WTC11 (cell line): ENCODE results near the gene SBF2. TPM values are rescaled to one million over a fixed set of nuclear protein-coding genes. Genes with fewer than 3 reads are reported as not detected.

ENCODE experiments used
- ATAC-seq: fragments of 200-7000 bp; cut with Tn5 transposase; 2 replicates; pipeline ENCODE4 v1.10.0; 2021; ENCODE audit warnings: mild to moderate bottlenecking, moderate library complexity
- CTCF ChIA-PET: fragments of 300-600 bp; sonication (Branson Sonifier 250); formaldehyde crosslinking; loops from one replicate; lab custom pipeline; 2021; ENCODE audit warnings: antibody characterized with exemption; lab: Charles Lee
- POLR2A ChIA-PET: fragments of 350-600 bp; sonication (Branson Sonifier 250); formaldehyde crosslinking; loops from one replicate; lab custom pipeline; 2021; ENCODE audit warnings: antibody characterized with exemption; lab: Charles Lee
- DNase-seq: peaks from one replicate; pipeline ENCODE4 v3.0.0; 2021; ENCODE audit warnings: low spot score
- H3K27ac Mint-ChIP-seq: 2 replicates; pipeline ENCODE4 v1.8.0; 2021; ENCODE audit warnings: mixed read lengths
- H3K27me3 Mint-ChIP-seq: 2 replicates; pipeline ENCODE4 v1.8.0; 2021; ENCODE audit warnings: low read depth, mild to moderate bottlenecking, moderate library complexity, mixed read lengths
- H3K36me3 Mint-ChIP-seq: 2 replicates; pipeline ENCODE4 v1.8.0; 2021; ENCODE audit warnings: mixed read lengths
- H3K4me1 Mint-ChIP-seq: 2 replicates; pipeline ENCODE4 v1.8.0; 2022; ENCODE audit warnings: mixed read lengths
- H3K4me3 Mint-ChIP-seq: 2 replicates; pipeline ENCODE4 v1.8.0; 2021; ENCODE audit warnings: mild to moderate bottlenecking, moderate library complexity, mixed read lengths
- H3K9me3 Mint-ChIP-seq: 2 replicates; pipeline ENCODE4 v1.8.0; 2021; ENCODE audit warnings: mixed read lengths
- ATF1 ChIP-seq: sonication (generic); formaldehyde crosslinking; IDR thresholded peaks from 2 replicates; pipeline ENCODE4 v1.8.1; 2023; ENCODE audit warnings: mild to moderate bottlenecking, moderate library complexity, missing genetic modification reagents
- ATF6 ChIP-seq: sonication (generic); formaldehyde crosslinking; IDR thresholded peaks from 2 replicates; pipeline ENCODE4 v1.8.1; 2023; ENCODE audit warnings: mild to moderate bottlenecking, missing genetic modification reagents
- CREB1 ChIP-seq: sonication (generic); formaldehyde crosslinking; IDR thresholded peaks from 2 replicates; pipeline ENCODE4 v1.8.0; 2023; ENCODE audit warnings: mild to moderate bottlenecking, missing genetic modification reagents
- CREM ChIP-seq: sonication (generic); formaldehyde crosslinking; IDR thresholded peaks from 2 replicates; pipeline ENCODE4 v1.8.1; 2022; ENCODE audit warnings: mild to moderate bottlenecking, missing genetic modification reagents, moderate library complexity
- E2F5 ChIP-seq: sonication (generic); formaldehyde crosslinking; IDR thresholded peaks from 2 replicates; pipeline ENCODE4 v1.8.1; 2022; ENCODE audit warnings: mild to moderate bottlenecking, moderate library complexity, missing genetic modification reagents
- EMX1 ChIP-seq: fragments of 250-450 bp; sonication (Bioruptor Pico); IDR thresholded peaks from 2 replicates; pipeline ENCODE4 v1.8.0; 2021; ENCODE audit warnings: mild to moderate bottlenecking
- FOXK1 ChIP-seq: sonication (generic); formaldehyde crosslinking; IDR thresholded peaks from 2 replicates; pipeline ENCODE4 v1.8.0; 2022; ENCODE audit warnings: mild to moderate bottlenecking, moderate library complexity, missing genetic modification reagents
- FOXP1 ChIP-seq: sonication (generic); formaldehyde crosslinking; IDR thresholded peaks from 2 replicates; pipeline ENCODE4 v1.8.0; 2022; ENCODE audit warnings: missing genetic modification reagents, mild to moderate bottlenecking, moderate library complexity, borderline replicate concordance
- FOXP4 ChIP-seq: sonication (generic); formaldehyde crosslinking; IDR thresholded peaks from 2 replicates; pipeline ENCODE4 v1.8.0; 2022; ENCODE audit warnings: mild to moderate bottlenecking, missing genetic modification reagents
- IRF1 ChIP-seq: sonication (generic); formaldehyde crosslinking; IDR thresholded peaks from 2 replicates; pipeline ENCODE4 v1.8.0; 2023; ENCODE audit warnings: missing genetic modification reagents
- JAZF1 ChIP-seq: fragments of 250-450 bp; sonication (Bioruptor Pico); IDR thresholded peaks from 2 replicates; pipeline ENCODE4 v1.9.0; 2021; ENCODE audit warnings: moderate library complexity, mild to moderate bottlenecking, inconsistent platforms
- NR2C2 ChIP-seq: sonication (generic); formaldehyde crosslinking; IDR thresholded peaks from 2 replicates; pipeline ENCODE4 v1.8.0; 2022; ENCODE audit warnings: mild to moderate bottlenecking, missing genetic modification reagents
- RELA ChIP-seq: sonication (generic); formaldehyde crosslinking; IDR thresholded peaks from 2 replicates; pipeline ENCODE4 v1.8.1; 2022; ENCODE audit warnings: missing genetic modification reagents, mild to moderate bottlenecking, borderline replicate concordance
- SMAD3 ChIP-seq: sonication (generic); formaldehyde crosslinking; IDR thresholded peaks from 2 replicates; pipeline ENCODE4 v1.8.0; 2022; ENCODE audit warnings: missing genetic modification reagents, mild to moderate bottlenecking, borderline replicate concordance
- STAT6 ChIP-seq: sonication (generic); formaldehyde crosslinking; conservative IDR thresholded peaks from 2 replicates; pipeline ENCODE4 v1.8.1; 2023; ENCODE audit warnings: mild to moderate bottlenecking, low read depth, missing genetic modification reagents, moderate library complexity
- TEAD1 ChIP-seq: sonication (generic); formaldehyde crosslinking; IDR thresholded peaks from 2 replicates; pipeline ENCODE4 v1.8.0; 2022; ENCODE audit warnings: mild to moderate bottlenecking, missing genetic modification reagents
- TP53 ChIP-seq: sonication (generic); formaldehyde crosslinking; IDR thresholded peaks from 2 replicates; pipeline ENCODE4 v1.8.1; 2023; ENCODE audit warnings: mild to moderate bottlenecking, missing genetic modification reagents
- ZNF263 ChIP-seq: sonication (generic); formaldehyde crosslinking; IDR thresholded peaks from 2 replicates; pipeline ENCODE4 v1.8.1; 2022; ENCODE audit warnings: low read depth, mild to moderate bottlenecking, moderate library complexity, missing genetic modification reagents
- ZNF512 ChIP-seq: sonication (generic); formaldehyde crosslinking; IDR thresholded peaks from 2 replicates; pipeline ENCODE4 v1.8.1; 2022; ENCODE audit warnings: missing genetic modification reagents, borderline replicate concordance
- total RNA-seq: library from RNA; stranded (reverse); gene quantifications from 3 replicates; pipeline ENCODE4 v1.2.3, GENCODE V29; 2021
- TF ChIP-seq, protein P1 (sequence below): sonication (generic); formaldehyde crosslinking; IDR thresholded peaks from 2 replicates; pipeline ENCODE4 v1.8.1; 2022; ENCODE audit warnings: mild to moderate bottlenecking, missing genetic modification reagents, moderate library complexity, borderline replicate concordance
- TF ChIP-seq, protein P2 (sequence below): sonication (generic); formaldehyde crosslinking; IDR thresholded peaks from 2 replicates; pipeline ENCODE4 v1.8.0; 2023; ENCODE audit warnings: missing genetic modification reagents, mild to moderate bottlenecking, borderline replicate concordance

Gene SBF2
- total RNA-seq, 1 experiment from 2014 or later: 47.6 TPM

GRCh38 chr11:10160350-10160749, 133.7 kb downstream of the SBF2 start (continued):
- TF ChIP-seq, protein P1, sequence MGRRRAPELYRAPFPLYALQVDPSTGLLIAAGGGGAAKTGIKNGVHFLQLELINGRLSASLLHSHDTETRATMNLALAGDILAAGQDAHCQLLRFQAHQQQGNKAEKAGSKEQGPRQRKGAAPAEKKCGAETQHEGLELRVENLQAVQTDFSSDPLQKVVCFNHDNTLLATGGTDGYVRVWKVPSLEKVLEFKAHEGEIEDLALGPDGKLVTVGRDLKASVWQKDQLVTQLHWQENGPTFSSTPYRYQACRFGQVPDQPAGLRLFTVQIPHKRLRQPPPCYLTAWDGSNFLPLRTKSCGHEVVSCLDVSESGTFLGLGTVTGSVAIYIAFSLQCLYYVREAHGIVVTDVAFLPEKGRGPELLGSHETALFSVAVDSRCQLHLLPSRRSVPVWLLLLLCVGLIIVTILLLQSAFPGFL (CRISPR knock-in tag): no peak
- TF ChIP-seq EMX1 (CRISPR knock-in tag) (no peak), SMAD3 (CRISPR knock-in tag) (no peak), JAZF1 (CRISPR knock-in tag) (no peak), FOXP1 (CRISPR knock-in tag) (no peak), FOXP4 (no peak), ATF1 (CRISPR knock-in tag) (no peak)
- TF ChIP-seq, all 79 proteins: peak for 0

DNA sequence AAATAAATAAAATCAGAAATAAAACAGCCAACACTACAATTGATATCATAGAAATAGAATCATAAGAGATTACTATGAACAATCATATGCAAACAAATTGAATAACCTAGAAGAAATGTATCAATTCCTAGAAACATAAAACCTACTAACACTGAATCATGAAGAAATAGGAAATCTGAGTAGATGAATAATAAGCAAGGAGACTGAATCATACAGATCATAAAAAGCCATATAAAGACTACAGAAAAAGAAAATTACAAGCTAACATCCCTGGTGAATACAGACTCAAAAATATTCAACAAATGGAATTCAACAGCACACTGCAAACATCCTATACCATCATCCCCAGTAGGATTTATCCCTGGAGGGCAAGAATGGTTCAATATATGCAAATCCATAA, 135.6 kb downstream of the SBF2 start:
- peaks cover 21% of the 10 kb centered on the region for H3K9me3 Mint-ChIP-seq
- no peaks in the 10 kb centered on the region for H3K27me3 Mint-ChIP-seq
- H3K27ac Mint-ChIP-seq: no peak overlapping the region
- DNase-seq: no peak
- peaks cover 6% of the 10 kb centered on the region for H3K36me3 Mint-ChIP-seq
- POLR2A ChIA-PET: no interaction called here
- no peak overlapping the region for H3K4me3 Mint-ChIP-seq
- ATAC-seq: no peak
- H3K4me1 Mint-ChIP-seq: peaks cover 15% of the 10 kb centered on the region
- CTCF ChIA-PET: no interaction called here
- TF ChIP-seq ATF6 (CRISPR knock-in tag) (no peak), STAT6 (no peak), IRF1 (CRISPR knock-in tag) (no peak), TP53 (CRISPR knock-in tag) (no peak), ZNF263 (CRISPR knock-in tag) (no peak), FOXK1 (no peak), CREM (CRISPR knock-in tag) (no peak), CREB1 (no peak), TEAD1 (CRISPR knock-in tag) (no peak), RELA (CRISPR knock-in tag) (no peak), NR2C2 (no peak), E2F5 (CRISPR knock-in tag) (no peak), ZNF512 (CRISPR knock-in tag) (no peak)
- TF ChIP-seq, protein P2, sequence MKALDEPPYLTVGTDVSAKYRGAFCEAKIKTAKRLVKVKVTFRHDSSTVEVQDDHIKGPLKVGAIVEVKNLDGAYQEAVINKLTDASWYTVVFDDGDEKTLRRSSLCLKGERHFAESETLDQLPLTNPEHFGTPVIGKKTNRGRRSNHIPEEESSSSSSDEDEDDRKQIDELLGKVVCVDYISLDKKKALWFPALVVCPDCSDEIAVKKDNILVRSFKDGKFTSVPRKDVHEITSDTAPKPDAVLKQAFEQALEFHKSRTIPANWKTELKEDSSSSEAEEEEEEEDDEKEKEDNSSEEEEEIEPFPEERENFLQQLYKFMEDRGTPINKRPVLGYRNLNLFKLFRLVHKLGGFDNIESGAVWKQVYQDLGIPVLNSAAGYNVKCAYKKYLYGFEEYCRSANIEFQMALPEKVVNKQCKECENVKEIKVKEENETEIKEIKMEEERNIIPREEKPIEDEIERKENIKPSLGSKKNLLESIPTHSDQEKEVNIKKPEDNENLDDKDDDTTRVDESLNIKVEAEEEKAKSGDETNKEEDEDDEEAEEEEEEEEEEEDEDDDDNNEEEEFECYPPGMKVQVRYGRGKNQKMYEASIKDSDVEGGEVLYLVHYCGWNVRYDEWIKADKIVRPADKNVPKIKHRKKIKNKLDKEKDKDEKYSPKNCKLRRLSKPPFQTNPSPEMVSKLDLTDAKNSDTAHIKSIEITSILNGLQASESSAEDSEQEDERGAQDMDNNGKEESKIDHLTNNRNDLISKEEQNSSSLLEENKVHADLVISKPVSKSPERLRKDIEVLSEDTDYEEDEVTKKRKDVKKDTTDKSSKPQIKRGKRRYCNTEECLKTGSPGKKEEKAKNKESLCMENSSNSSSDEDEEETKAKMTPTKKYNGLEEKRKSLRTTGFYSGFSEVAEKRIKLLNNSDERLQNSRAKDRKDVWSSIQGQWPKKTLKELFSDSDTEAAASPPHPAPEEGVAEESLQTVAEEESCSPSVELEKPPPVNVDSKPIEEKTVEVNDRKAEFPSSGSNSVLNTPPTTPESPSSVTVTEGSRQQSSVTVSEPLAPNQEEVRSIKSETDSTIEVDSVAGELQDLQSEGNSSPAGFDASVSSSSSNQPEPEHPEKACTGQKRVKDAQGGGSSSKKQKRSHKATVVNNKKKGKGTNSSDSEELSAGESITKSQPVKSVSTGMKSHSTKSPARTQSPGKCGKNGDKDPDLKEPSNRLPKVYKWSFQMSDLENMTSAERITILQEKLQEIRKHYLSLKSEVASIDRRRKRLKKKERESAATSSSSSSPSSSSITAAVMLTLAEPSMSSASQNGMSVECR (CRISPR knock-in tag): no peak
